SK-N-SH treated with all-trans-retinoic acid at 6 μM for 48 hours (cell line): ENCODE results near the gene UBTD1.

Experiments used
- ATAC-seq: fragments of 200-7000 bp; cut with Tn5 transposase; 3 replicates; pipeline ENCODE4 v1.9.1; 2020; ENCODE audit warnings: mild to moderate bottlenecking, moderate library complexity
- ARNTL ChIP-seq: fragments of 450-650 bp; formaldehyde crosslinking; IDR thresholded peaks from 2 replicates; pipeline ENCODE4 v1.5.0; 2020; ENCODE audit warnings: low read depth, mild to moderate bottlenecking, moderate library complexity, borderline replicate concordance
- BACH2 ChIP-seq: fragments of 250-450 bp; sonication (Bioruptor Pico); IDR thresholded peaks from 2 replicates; pipeline ENCODE4 v1.9.0; 2021; ENCODE audit warnings: mild to moderate bottlenecking, borderline replicate concordance
- CREB5 ChIP-seq: fragments of 250-450 bp; sonication (Bioruptor Pico); IDR thresholded peaks from 2 replicates; pipeline ENCODE4 v1.5.1; 2020; ENCODE audit warnings: low read depth, mild to moderate bottlenecking, moderate library complexity
- ESRRG ChIP-seq: fragments of 250-450 bp; sonication (Bioruptor Pico); IDR thresholded peaks from 2 replicates; pipeline ENCODE4 v1.6.1; 2021; ENCODE audit warnings: mild to moderate bottlenecking
- GLIS3 ChIP-seq: fragments of 250-450 bp; sonication (Bioruptor Pico); IDR thresholded peaks from 2 replicates; pipeline ENCODE4 v1.5.0; 2020; ENCODE audit warnings: mild to moderate bottlenecking, moderate library complexity
- ISL1 ChIP-seq: fragments of 250-450 bp; sonication (Bioruptor Pico); IDR thresholded peaks from 2 replicates; pipeline ENCODE4 v2.1.2; 2022; ENCODE audit warnings: mild to moderate bottlenecking, moderate library complexity
- OSR1 ChIP-seq: fragments of 250-450 bp; sonication (Bioruptor Pico); IDR thresholded peaks from 2 replicates; pipeline ENCODE4 v1.8.0; 2022; ENCODE audit warnings: moderate library complexity, mild to moderate bottlenecking, inconsistent platforms
- PATZ1 ChIP-seq: fragments of 250-450 bp; sonication (Bioruptor Pico); IDR thresholded peaks from 2 replicates; pipeline ENCODE4 v1.8.0; 2020; ENCODE audit warnings: mild to moderate bottlenecking, moderate library complexity, borderline replicate concordance
- PPARA ChIP-seq: fragments of 250-450 bp; sonication (Bioruptor Pico); IDR thresholded peaks from 2 replicates; pipeline ENCODE4 v1.5.0; 2020; ENCODE audit warnings: mild to moderate bottlenecking, borderline replicate concordance
- RARB ChIP-seq: fragments of 250-450 bp; sonication (Bioruptor Pico); IDR thresholded peaks from 2 replicates; pipeline ENCODE4 v1.8.0; 2021; ENCODE audit warnings: mild to moderate bottlenecking, moderate library complexity
- TCF4 ChIP-seq: fragments of 250-450 bp; sonication (Bioruptor Pico); IDR thresholded peaks from 2 replicates; pipeline ENCODE4 v1.8.0; 2021; ENCODE audit warnings: mild to moderate bottlenecking, moderate library complexity, borderline replicate concordance
- TOX ChIP-seq: fragments of 250-450 bp; sonication (Bioruptor Pico); IDR thresholded peaks from 2 replicates; pipeline ENCODE4 v1.8.0; 2021; ENCODE audit warnings: mild to moderate bottlenecking, moderate library complexity, borderline replicate concordance
- ZC3H10 ChIP-seq: fragments of 250-450 bp; sonication (Bioruptor Pico); IDR thresholded peaks from 2 replicates; pipeline ENCODE4 v1.5.1; 2021; ENCODE audit warnings: mild to moderate bottlenecking, moderate library complexity
- ZFP3 ChIP-seq: fragments of 250-450 bp; sonication (Bioruptor Pico); IDR thresholded peaks from 2 replicates; pipeline ENCODE4 v1.5.0; 2020; ENCODE audit warnings: mild to moderate bottlenecking, moderate library complexity
- ZFP30 ChIP-seq: fragments of 450-650 bp; formaldehyde crosslinking; IDR thresholded peaks from 2 replicates; pipeline ENCODE4 v1.5.0; 2022; ENCODE audit warnings: mild to moderate bottlenecking, moderate library complexity
- ZNF565 ChIP-seq: fragments of 450-650 bp; formaldehyde crosslinking; conservative IDR thresholded peaks from 2 replicates; pipeline ENCODE4 v1.5.0; 2020; ENCODE audit warnings: low read depth, mild to moderate bottlenecking, moderate library complexity
- ZNF70 ChIP-seq: fragments of 450-650 bp; formaldehyde crosslinking; IDR thresholded peaks from 2 replicates; pipeline ENCODE4 v1.5.0; 2020; ENCODE audit warnings: mild to moderate bottlenecking, moderate library complexity
- ZNF8 ChIP-seq: fragments of 450-650 bp; formaldehyde crosslinking; IDR thresholded peaks from 2 replicates; pipeline ENCODE4 v1.5.0; 2020; ENCODE audit warnings: mild to moderate bottlenecking, moderate library complexity
- TF ChIP-seq, protein P1 (sequence below): fragments of 250-450 bp; sonication (Bioruptor Pico); IDR thresholded peaks from 2 replicates; pipeline ENCODE4 v1.8.0; 2021; ENCODE audit warnings: low read depth, mild to moderate bottlenecking, moderate library complexity, borderline replicate concordance

UBTD1 gene

DNA sequence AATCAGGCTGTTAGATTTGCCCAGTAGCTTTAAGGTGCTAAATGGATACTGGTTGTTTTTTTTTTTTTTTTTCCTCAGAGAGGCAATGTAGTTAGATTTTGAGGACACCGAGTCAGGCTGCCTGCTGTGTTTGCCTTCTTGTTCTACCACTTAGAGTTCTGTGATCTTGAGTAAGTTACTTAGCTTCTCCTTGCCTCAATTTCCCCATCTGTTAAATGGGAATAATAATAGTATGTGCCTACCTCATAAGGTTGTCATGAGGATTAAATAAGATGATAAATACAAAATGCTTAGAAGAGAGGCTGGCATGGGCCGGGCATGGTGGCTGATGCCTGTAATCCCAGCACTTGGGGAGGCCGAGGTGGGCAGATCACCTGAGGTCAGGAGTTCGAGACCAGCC is 120.0 kb downstream of the UBTD1 start:
- no peak for TF ChIP-seq PATZ1 (CRISPR knock-in tag)
- TF ChIP-seq TCF4 (CRISPR knock-in tag), result no peak
- TF ChIP-seq ZNF70 (CRISPR knock-in tag), result no peak
- no peak for TF ChIP-seq ZFP30 (CRISPR knock-in tag)
- TF ChIP-seq CREB5 (CRISPR knock-in tag), result no peak
- TF ChIP-seq GLIS3, result no peak
- no peak for TF ChIP-seq ZC3H10 (CRISPR knock-in tag)
- no peak for TF ChIP-seq ZFP3 (CRISPR knock-in tag)
- TF ChIP-seq ZNF565, result no peak
- TF ChIP-seq PPARA (CRISPR knock-in tag), result no peak
- TF ChIP-seq ARNTL (CRISPR knock-in tag), result no peak
- no peak for TF ChIP-seq BACH2
- no peak for TF ChIP-seq ISL1 (CRISPR knock-in tag)
- no peak for TF ChIP-seq OSR1 (CRISPR knock-in tag)
- no peak for TF ChIP-seq ESRRG (CRISPR knock-in tag)
- TF ChIP-seq, protein P1, sequence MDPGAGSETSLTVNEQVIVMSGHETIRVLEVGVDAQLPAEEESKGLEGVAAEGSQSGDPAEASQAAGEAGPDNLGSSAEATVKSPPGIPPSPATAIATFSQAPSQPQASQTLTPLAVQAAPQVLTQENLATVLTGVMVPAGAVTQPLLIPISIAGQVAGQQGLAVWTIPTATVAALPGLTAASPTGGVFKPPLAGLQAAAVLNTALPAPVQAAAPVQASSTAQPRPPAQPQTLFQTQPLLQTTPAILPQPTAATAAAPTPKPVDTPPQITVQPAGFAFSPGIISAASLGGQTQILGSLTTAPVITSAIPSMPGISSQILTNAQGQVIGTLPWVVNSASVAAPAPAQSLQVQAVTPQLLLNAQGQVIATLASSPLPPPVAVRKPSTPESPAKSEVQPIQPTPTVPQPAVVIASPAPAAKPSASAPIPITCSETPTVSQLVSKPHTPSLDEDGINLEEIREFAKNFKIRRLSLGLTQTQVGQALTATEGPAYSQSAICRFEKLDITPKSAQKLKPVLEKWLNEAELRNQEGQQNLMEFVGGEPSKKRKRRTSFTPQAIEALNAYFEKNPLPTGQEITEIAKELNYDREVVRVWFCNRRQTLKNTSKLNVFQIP (CRISPR knock-in tag), result no peak
- TF ChIP-seq ZNF8 (CRISPR knock-in tag), result no peak
- no peak for TF ChIP-seq TOX (CRISPR knock-in tag)
- TF ChIP-seq RARB (CRISPR knock-in tag), result no peak
- ATAC-seq, result no peak
